A549 (cell line): ENCODE data around the gene PHRF1. TPM values are rescaled to one million over a fixed set of nuclear protein-coding genes. Genes with fewer than 3 reads are reported as not detected.

Experiments used
- ATAC-seq, 2 experiments: fragments of 200-7000 bp in 1 of 2; fragments of >200 bp in 1 of 2; cut with Nextera tagmentation in 1 of 2; cut with Tn5 transposase in 1 of 2; 3 replicates each; pipeline versions ENCODE4 v1.8.0 to v1.9.1; 2018 to 2020; ENCODE audit warnings: mild to moderate bottlenecking in 1 of 2, moderate library complexity in 1 of 2
- CTCF ChIA-PET: fragments of 300-600 bp; sonication (Branson Sonifier 250); formaldehyde crosslinking; extraction: SDS; loops from one replicate; lab custom pipeline; 2021; ENCODE audit warnings: antibody characterized with exemption, inconsistent platforms; lab: Yijun Ruan, JAX
- POLR2A ChIA-PET: fragments of 350-600 bp; formaldehyde crosslinking; extraction: SDS; loops from one replicate; lab custom pipeline; 2021; ENCODE audit warnings: antibody characterized with exemption, inconsistent platforms; lab: Yijun Ruan, JAX
- DNase-seq, 2 experiments: peaks; one replicate each; pipeline versions ENCODE4 v3.0.0 to v3.0.0-alpha.2; 2011 to 2016; ENCODE audit warnings: low read depth in 1 of 2, low spot score in 1 of 2
- FAIRE-seq: peaks from 2 replicates; lab custom pipeline; 2011; peaks lifted over from hg19 to GRCh38; lab: Jason Lieb, UNC
- H3K27ac ChIP-seq, 2 experiments: fragments of >200 bp; sonication (Bioruptor Twin); formaldehyde crosslinking; 3 replicates each; pipeline ENCODE4 v1.5.1; 2016 to 2017
- H3K4me1 ChIP-seq: fragments of >200 bp; sonication (Bioruptor Twin); formaldehyde crosslinking; 3 replicates; pipeline ENCODE4 v1.6.1; 2016
- H3K4me2 ChIP-seq: fragments of >200 bp; sonication (Bioruptor Twin); formaldehyde crosslinking; 3 replicates; pipeline ENCODE4 v1.6.1; 2016
- H3K4me3 ChIP-seq: fragments of >200 bp; sonication (Bioruptor Twin); formaldehyde crosslinking; 3 replicates; pipeline ENCODE4 v1.5.1; 2016
- H3K9me3 ChIP-seq: fragments of >200 bp; sonication (Bioruptor Twin); formaldehyde crosslinking; 3 replicates; pipeline ENCODE4 v1.6.1; 2016
- BHLHE40 ChIP-seq: IDR thresholded peaks from 2 replicates; pipeline ENCODE4 v1.6.1; 2012; ENCODE audit warnings: low read depth, low read length, inconsistent platforms
- CBX8 ChIP-seq: fragments of 200-600 bp; sonication (generic); IDR thresholded peaks from 2 replicates; pipeline ENCODE4 v1.6.1; 2016
- CEBPB ChIP-seq, 2 experiments: fragments of >200 bp in 1 of 2; sonication (Bioruptor Twin) in 1 of 2; formaldehyde crosslinking in 1 of 2; IDR thresholded peaks; 2 replicates each; pipeline ENCODE4 v1.6.1; 2012 to 2016
- CHD2 ChIP-seq: fragments of 150-350 bp; IDR thresholded peaks from 2 replicates; pipeline ENCODE4 v1.6.1; 2014; ENCODE audit warnings: low read length; ENCODE audit not compliant: partially characterized antibody
- CHD4 ChIP-seq: fragments of 200-600 bp; sonication (generic); IDR thresholded peaks from 2 replicates; pipeline ENCODE4 v1.6.1; 2016; ENCODE audit warnings: antibody characterized with exemption, mild to moderate bottlenecking, borderline replicate concordance
- EHMT2 ChIP-seq: fragments of 200-600 bp; sonication (generic); IDR thresholded peaks from 2 replicates; pipeline ENCODE4 v1.6.1; 2016; ENCODE audit warnings: antibody characterized with exemption, low read depth, mild to moderate bottlenecking, moderate library complexity
- ELK1 ChIP-seq: fragments of 150-350 bp; IDR thresholded peaks from 2 replicates; pipeline ENCODE4 v1.6.1; 2014; ENCODE audit warnings: low read depth, mild to moderate bottlenecking, low read length
- GATA3 ChIP-seq: IDR thresholded peaks from 2 replicates; pipeline ENCODE4 v1.6.1; 2012; ENCODE audit warnings: borderline replicate concordance
- HDAC2 ChIP-seq: fragments of 200-600 bp; sonication (generic); IDR thresholded peaks from 2 replicates; pipeline ENCODE4 v1.6.1; 2016
- HEYL ChIP-seq: fragments of 250-450 bp; sonication (Bioruptor Pico); IDR thresholded peaks from 2 replicates; pipeline ENCODE4 v1.8.0; 2021; ENCODE audit warnings: mild to moderate bottlenecking, moderate library complexity
- HOXB5 ChIP-seq: fragments of 250-450 bp; sonication (Bioruptor Pico); IDR thresholded peaks from 2 replicates; pipeline ENCODE4 v1.5.0; 2020; ENCODE audit warnings: mild to moderate bottlenecking, moderate library complexity
- JUN ChIP-seq, 2 experiments: fragments of >200 bp; sonication (Bioruptor Twin); formaldehyde crosslinking; IDR thresholded peaks; 2 replicates in 1 of 2; 3 replicates in 1 of 2; pipeline ENCODE4 v1.6.1; 2016 to 2017
- KDM5A ChIP-seq: fragments of 200-600 bp; sonication (generic); IDR thresholded peaks from 2 replicates; pipeline ENCODE4 v1.6.1; 2016; ENCODE audit warnings: antibody characterized with exemption, mild to moderate bottlenecking
- MAFK ChIP-seq: fragments of 450-650 bp; IDR thresholded peaks from 2 replicates; pipeline ENCODE4 v1.6.1; 2014; ENCODE audit not compliant: partially characterized antibody
- MAX ChIP-seq: IDR thresholded peaks from 2 replicates; pipeline ENCODE4 v1.6.1; 2012
- NR3C1 ChIP-seq: fragments of >200 bp; sonication (Bioruptor Twin); formaldehyde crosslinking; IDR thresholded peaks from 3 replicates; pipeline ENCODE4 v1.6.1; 2017
- POLR2AphosphoS2 ChIP-seq: conservative IDR thresholded peaks from 2 replicates; pipeline ENCODE4 v1.6.1; 2012; ENCODE audit warnings: low read length, improper control_type of control experiment, inconsistent platforms
- REST ChIP-seq: fragments of 200-600 bp; sonication (generic); IDR thresholded peaks from 2 replicates; pipeline ENCODE4 v1.6.1; 2016; ENCODE audit warnings: antibody characterized with exemption, mild to moderate bottlenecking, moderate library complexity
- RNF2 ChIP-seq: fragments of 200-600 bp; sonication (generic); IDR thresholded peaks from 2 replicates; pipeline ENCODE4 v1.6.1; 2016; ENCODE audit warnings: low read depth, mild to moderate bottlenecking, antibody characterized with exemption, moderate library complexity, borderline replicate concordance
- ZSCAN20 ChIP-seq: fragments of 250-450 bp; sonication (Bioruptor Pico); IDR thresholded peaks from 2 replicates; pipeline ENCODE4 v1.8.0; 2022; ENCODE audit warnings: mild to moderate bottlenecking, moderate library complexity
- WGBS: methylation state at CpG from one replicate; pipeline ENCODE4 v1.1.6; 2017; ENCODE audit errors: missing lambda C conversion rate; 5-methylcytosine and 5-hydroxymethylcytosine counted together
- polyA plus RNA-seq, 4 experiments: library from polyadenylated mRNA; depleted of rRNA in 3 of 4; stranded (reverse); fragments of >200 nt; fragmentation: RNase III in 1 of 4; extraction: RNeasy Plus Mini Kit Qiagen cat#74134 plus additional on column Dnase treatment in 1 of 4; gene quantifications; 2 replicates in 3 of 4; 3 replicates in 1 of 4; pipeline ENCODE4 v1.2.3, GENCODE V29; 2011 to 2017

The PHRF1 gene
- polyA plus RNA-seq, 2 of the 4 experiments (the other 2 are of a cell fraction), result 10.8 to 25.3 TPM

DNA sequence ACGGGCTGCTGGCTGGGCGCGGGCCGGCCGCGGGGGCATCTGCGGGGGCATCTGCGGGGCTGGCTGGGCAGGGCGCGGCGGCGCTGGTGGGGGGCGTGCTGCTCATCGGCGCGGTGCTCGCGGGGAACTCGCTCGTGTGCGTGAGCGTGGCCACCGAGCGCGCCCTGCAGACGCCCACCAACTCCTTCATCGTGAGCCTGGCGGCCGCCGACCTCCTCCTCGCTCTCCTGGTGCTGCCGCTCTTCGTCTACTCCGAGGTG lies 61.0 kb downstream of the PHRF1 start:
- CTCF ChIA-PET, result no interaction called here
- H3K27ac ChIP-seq, result no peak overlapping the region
- no peak overlapping the region for H3K4me2 ChIP-seq
- H3K4me1 ChIP-seq, result 0 out of 3 replicates have a peak, but pooled peaks cover 6% of the 10 kb centered on the region
- DNase-seq, result no peak
- TF ChIP-seq KDM5A (no peak), REST (no peak), HDAC2 (no peak), ZSCAN20 (no peak), CHD4 (no peak), EHMT2 (no peak), BHLHE40 (no peak), NR3C1 (no peak), RNF2 (no peak), CBX8 (no peak), HEYL (CRISPR knock-in tag) (no peak), GATA3 (no peak), HOXB5 (no peak), JUN (IDR thresholded peaks at IDR 0.05) (no peak), ELK1 (no peak), POLR2AphosphoS2 (no peak), CEBPB (IDR thresholded peaks at IDR 0.05) (no peak)
- no peak overlapping the region for H3K4me3 ChIP-seq
- no peak for FAIRE-seq
- WGBS, result 96% methylated on average over 30 of the region's 34 CpGs
- ATAC-seq, result no peak
- POLR2A ChIA-PET, result no interaction called here
- H3K9me3 ChIP-seq, result no peaks in the 10 kb centered on the region

DNA sequence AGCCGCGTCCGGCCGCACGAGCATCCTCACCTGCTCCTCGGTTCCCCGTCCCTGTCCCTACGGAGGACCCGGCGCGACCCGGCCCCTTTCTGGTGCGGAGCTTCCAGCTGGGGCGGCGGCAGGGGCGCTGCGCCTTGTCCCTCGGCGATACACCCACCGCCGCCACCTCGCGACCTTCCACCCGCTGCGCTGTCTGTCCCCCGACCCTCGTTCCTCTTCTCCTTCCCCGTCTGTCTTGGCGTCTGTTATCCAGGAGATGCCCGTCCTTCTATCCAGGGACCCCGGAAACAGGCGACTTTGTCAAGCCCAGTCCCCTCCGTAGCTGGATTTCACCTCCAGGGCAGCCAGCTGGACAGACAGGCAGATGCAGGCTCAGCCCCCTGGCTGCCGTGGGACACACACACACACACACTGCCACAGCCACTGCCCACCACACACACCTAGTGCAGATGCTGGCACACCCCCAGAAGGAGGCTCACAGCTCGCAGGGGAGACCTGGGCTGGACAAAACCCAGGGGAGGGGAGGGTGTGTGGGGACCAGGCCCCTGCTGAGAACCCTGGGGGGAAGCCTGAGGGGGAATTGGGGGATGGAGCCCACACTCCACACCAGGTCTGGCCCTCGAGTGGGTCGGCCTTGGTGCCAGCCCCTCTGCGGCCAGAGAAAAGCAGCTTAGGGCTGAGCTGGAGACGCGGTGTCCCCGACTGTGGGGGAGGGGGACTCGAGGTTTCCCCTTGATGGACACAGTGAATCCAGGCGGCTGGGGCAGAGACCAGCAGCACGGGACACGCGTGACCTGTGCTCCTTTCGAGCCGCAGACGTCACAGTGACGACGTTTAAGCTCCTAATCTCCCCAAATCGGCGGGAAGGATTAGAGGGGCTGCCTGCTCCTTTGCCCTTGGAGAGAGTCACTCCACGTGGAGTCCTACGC lies 61.6 kb downstream of the PHRF1 start:
- no peak for DNase-seq
- WGBS, result 93% methylated on average over 50 of the region's 55 CpGs
- TF ChIP-seq CHD2, result no peak
- TF ChIP-seq CBX8, result no peak
- no peak for TF ChIP-seq MAX
- TF ChIP-seq MAFK, result no peak
- TF ChIP-seq, all 56 proteins: peak for 0
- H3K27ac ChIP-seq, result no peak overlapping the region
- H3K9me3 ChIP-seq, result no peaks in the 10 kb centered on the region
- CTCF ChIA-PET, result interaction anchor here (1.0 kb wide), 1 partner anchor 83 kb away, joined by 3 read pairs; no protein-coding TSS in a partner anchor
- no peak for ATAC-seq
- no peak for FAIRE-seq
- H3K4me2 ChIP-seq, result no peak overlapping the region
- peaks cover 10% of the 10 kb centered on the region; the same call in 2 of the 3 replicates for H3K4me1 ChIP-seq
- no peak overlapping the region for H3K4me3 ChIP-seq
- POLR2A ChIA-PET, result no interaction called here
